ENCODE data around the gene MROH2A.

DNA sequence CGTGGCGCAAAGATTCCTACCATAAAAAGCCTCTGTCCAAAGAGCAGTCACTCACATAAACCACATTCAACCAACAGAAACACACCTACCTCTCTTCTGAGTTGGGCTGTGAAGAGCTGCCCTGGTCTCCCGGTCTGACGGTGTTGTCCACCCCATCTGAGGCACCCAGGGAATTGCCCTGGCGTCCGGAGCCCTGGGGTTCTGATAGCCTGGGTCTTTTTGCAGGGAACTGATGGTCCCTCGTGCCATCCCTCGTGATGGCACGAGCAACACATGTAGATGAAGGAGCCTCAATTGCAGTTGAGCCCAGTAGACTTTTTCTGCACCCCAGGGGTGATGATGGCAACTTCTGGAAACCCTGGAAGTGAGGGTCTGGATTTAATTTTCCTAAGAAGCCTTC, 62.4 kb downstream of the MROH2A start:
- no peak for TF ChIP-seq EZH2 (IDR thresholded peaks at IDR 0.05; ENCODE audit: insufficient read depth, poor library complexity, severe bottlenecking)
- TF ChIP-seq EZH2phosphoT487 (IDR thresholded peaks at IDR 0.05; ENCODE audit: insufficient read depth, low read depth): no peak
